Neuronal stem cell (in vitro differentiated cells): Measurements from ENCODE around the gene OSGIN1.

ENCODE experiments used
- DNase-seq: peaks from one replicate; pipeline ENCODE4 v3.0.0-alpha.2; 2013; ENCODE audit warnings: low spot score
- H2AFZ ChIP-seq: one replicate; pipeline ENCODE4 v1.6.1; 2013; ENCODE audit warnings: mild to moderate bottlenecking, low read length, inconsistent platforms
- H2AK5ac ChIP-seq: 2 replicates; pipeline ENCODE4 v1.6.1; 2013; ENCODE audit warnings: low read depth, mild to moderate bottlenecking, inconsistent platforms, low read length, moderate library complexity, mixed read lengths
- H2BK120ac ChIP-seq: 2 replicates; pipeline ENCODE4 v1.6.1; 2013; ENCODE audit warnings: low read depth, mild to moderate bottlenecking, inconsistent platforms, low read length, moderate library complexity, mixed read lengths
- H2BK12ac ChIP-seq: one replicate; pipeline ENCODE4 v1.6.1; 2013; ENCODE audit warnings: low read length, inconsistent platforms
- H2BK15ac ChIP-seq: 2 replicates; pipeline ENCODE4 v1.6.1; 2013; ENCODE audit warnings: mild to moderate bottlenecking, low read length, inconsistent platforms, mixed read lengths
- H2BK5ac ChIP-seq: one replicate; pipeline ENCODE4 v1.6.1; 2013; ENCODE audit warnings: inconsistent platforms, mild to moderate bottlenecking, low read length, moderate library complexity
- H3K14ac ChIP-seq: one replicate; pipeline ENCODE4 v1.6.1; 2013; ENCODE audit warnings: low read length, inconsistent platforms
- H3K18ac ChIP-seq: 2 replicates; pipeline ENCODE4 v1.6.1; 2013; ENCODE audit warnings: low read length, inconsistent platforms
- H3K23ac ChIP-seq: 2 replicates; pipeline ENCODE4 v1.6.1; 2013; ENCODE audit warnings: low read depth, mild to moderate bottlenecking, mixed read lengths, low read length, inconsistent platforms; ENCODE audit not compliant: poor library complexity
- H3K27ac ChIP-seq: replicated peaks from 3 replicates; pipeline ENCODE4 v1.5.1; 2013; ENCODE audit warnings: low read length, inconsistent platforms
- H3K27me3 ChIP-seq, 3 experiments: 2 replicates each; pipeline ENCODE4 v1.6.1; 2013; ENCODE audit warnings: low read length in 3 of 3, mild to moderate bottlenecking in 2 of 3, inconsistent platforms in 1 of 3, low read depth in 1 of 3, mixed read lengths in 1 of 3, moderate library complexity in 1 of 3; ENCODE audit not compliant: control insufficient read depth in 3 of 3, insufficient read depth in 3 of 3
- H3K36me3 ChIP-seq, 2 donors: replicated peaks in 1 of 2; 2 replicates each; pipeline ENCODE4 v1.6.1; 2013; ENCODE audit warnings: low read length in 2 of 2; ENCODE audit not compliant: control insufficient read depth in 2 of 2, insufficient read depth in 2 of 2
- H3K4ac ChIP-seq: 2 replicates; pipeline ENCODE4 v1.6.1; 2013; ENCODE audit warnings: inconsistent platforms, mild to moderate bottlenecking, low read length, moderate library complexity
- H3K4me1 ChIP-seq, 2 donors: 1 replicate in 1 of 2; 2 replicates in 1 of 2; pipeline ENCODE4 v1.6.1; 2013; ENCODE audit warnings: low read length in 2 of 2, low read depth in 1 of 2; ENCODE audit not compliant: control insufficient read depth in 2 of 2, insufficient read depth in 1 of 2
- H3K4me2 ChIP-seq: one replicate; pipeline ENCODE4 v1.6.1; 2013; ENCODE audit warnings: mild to moderate bottlenecking, low read length, inconsistent platforms; ENCODE audit not compliant: insufficient read depth, poor library complexity, severe bottlenecking
- H3K4me3 ChIP-seq, 2 donors: 2 replicates each; pipeline ENCODE4 v1.5.1; 2013; ENCODE audit warnings: low read length in 2 of 2, mild to moderate bottlenecking in 2 of 2, inconsistent platforms in 1 of 2, moderate library complexity in 1 of 2
- H3K79me1 ChIP-seq: one replicate; pipeline ENCODE4 v1.6.1; 2013; ENCODE audit warnings: low read depth, mild to moderate bottlenecking, inconsistent platforms, low read length, moderate library complexity
- H3K9ac ChIP-seq: one replicate; pipeline ENCODE4 v1.6.1; 2013; ENCODE audit warnings: mild to moderate bottlenecking, low read depth, low read length, inconsistent platforms; ENCODE audit not compliant: poor library complexity
- H3K9me3 ChIP-seq, 2 donors: replicated peaks in 1 of 2; 2 replicates each; pipeline versions ENCODE3 to v1.6.1; 2013; ENCODE audit warnings: low read length in 2 of 2, mild to moderate bottlenecking in 2 of 2, inconsistent platforms in 1 of 2, low read depth in 1 of 2, mixed read lengths in 1 of 2, moderate library complexity in 1 of 2; ENCODE audit not compliant: control insufficient read depth in 2 of 2, insufficient read depth in 1 of 2
- H4K8ac ChIP-seq: one replicate; pipeline ENCODE4 v1.6.1; 2013; ENCODE audit warnings: low read depth, mild to moderate bottlenecking, inconsistent platforms, low read length, moderate library complexity
- H4K91ac ChIP-seq: one replicate; pipeline ENCODE4 v1.6.1; 2013; ENCODE audit warnings: low read length, low read depth, mild to moderate bottlenecking, inconsistent platforms; ENCODE audit not compliant: poor library complexity
- WGBS, 2 donors: extraction: QIAGEN DNeasy Blood & Tissue Kit; methylation state at CpG; one replicate each; pipeline ENCODE4 v1.1.7; 2013; ENCODE audit warnings: missing lambda C conversion rate in 2 of 2, mixed read lengths in 1 of 2; ENCODE audit not compliant: insufficient read length in 2 of 2, insufficient replicate concordance in 1 of 2; ENCODE audit errors: extremely low coverage in 2 of 2; 5-methylcytosine and 5-hydroxymethylcytosine counted together

OSGIN1 gene

DNA sequence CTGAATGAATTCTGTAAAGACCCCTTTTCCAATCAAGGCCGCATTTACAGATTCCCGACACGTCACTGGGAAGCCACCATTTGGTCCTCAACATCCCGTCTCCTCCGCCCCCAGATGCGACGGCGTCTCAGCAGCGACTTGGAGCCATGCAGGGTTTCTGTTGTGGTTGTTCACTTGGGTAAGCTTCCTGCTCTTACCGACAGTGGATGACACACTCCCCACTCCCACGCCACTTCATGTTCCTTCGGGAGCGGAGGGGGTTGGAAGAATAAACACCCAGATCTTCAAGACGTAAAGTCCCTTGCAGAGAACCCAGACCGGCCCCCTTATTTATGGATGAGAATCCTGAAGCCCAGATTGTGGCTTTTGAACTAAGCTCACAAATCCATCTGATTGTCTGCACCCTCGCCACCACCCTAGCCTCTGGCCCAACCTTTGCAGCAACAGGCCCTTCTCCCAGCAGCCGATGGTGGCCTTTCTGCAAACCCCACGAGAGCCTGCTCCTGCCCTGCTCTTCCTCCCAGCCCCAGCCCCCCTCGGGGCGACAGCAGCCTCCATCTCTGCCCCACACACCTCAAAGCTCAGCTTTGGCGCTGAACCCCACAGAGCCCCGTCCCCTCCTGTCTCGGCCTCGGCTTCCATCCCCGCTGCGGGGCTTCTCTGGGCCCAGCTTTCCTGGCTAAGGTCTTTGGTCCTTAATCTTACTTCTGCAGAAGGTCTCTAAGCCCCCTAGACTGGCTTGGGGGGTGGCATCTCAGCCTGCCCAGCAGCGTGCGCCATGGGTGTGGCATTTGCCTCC, 19.0 kb upstream of the OSGIN1 start:
- Histone ChIP-seq H3K27me3 (no peaks in the 10 kb centered on the region), H2AK5ac (peak overlapping the region; percentile 70), H3K23ac (no peak overlapping the region), H3K9ac (no peak overlapping the region), H4K91ac (no peak overlapping the region), H2BK15ac (no peak overlapping the region), H3K9me3 (peaks cover 0 to 4% of the 10 kb centered on the region in 2 donors), H3K4ac (no peak overlapping the region), H3K36me3 (no peaks in the 10 kb centered on the region), H3K79me1 (peaks cover 4% of the 10 kb centered on the region), H3K4me2 (no peak overlapping the region), H2BK12ac (no peak overlapping the region), H3K18ac (no peak overlapping the region), H3K27ac (no peak overlapping the region), H4K8ac (no peak overlapping the region), H2BK120ac (no peak overlapping the region), H3K4me3 (no peak overlapping the region), H3K14ac (no peak overlapping the region), H2AFZ (no peak overlapping the region), H2BK5ac (peak overlapping the region; percentile 63), H3K4me1 (no peaks in the 10 kb centered on the region)
- DNase-seq, result no peak
- WGBS, 2 donors, result no CpG with 5 or more reads among the region's 28 CpGs

DNA sequence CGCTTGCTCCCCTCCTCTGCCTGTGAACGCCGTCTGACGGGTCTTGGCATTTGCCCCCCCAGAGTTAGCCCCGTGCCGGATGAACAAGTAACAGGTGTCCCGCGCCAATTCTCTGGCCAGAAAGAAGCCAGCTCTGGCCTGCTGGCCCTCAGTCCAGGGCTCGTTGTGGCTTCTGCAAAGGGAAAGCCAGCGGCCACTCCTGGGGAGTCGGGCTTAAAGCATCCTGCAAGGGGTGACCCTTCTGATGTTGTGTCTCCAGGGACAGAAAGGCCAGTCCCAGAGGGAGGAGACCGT, 18.4 kb upstream of the OSGIN1 start:
- Histone ChIP-seq H3K4me3 (no peak overlapping the region), H3K79me1 (peaks cover 4% of the 10 kb centered on the region), H2BK120ac (no peak overlapping the region), H2AFZ (no peak overlapping the region), H4K91ac (no peak overlapping the region), H2BK12ac (no peak overlapping the region), H3K14ac (no peak overlapping the region), H2BK5ac (no peak overlapping the region), H3K9me3 (peaks cover 0 to 4% of the 10 kb centered on the region in 2 donors), H3K9ac (no peak overlapping the region), H3K36me3 (no peaks in the 10 kb centered on the region), H3K23ac (no peak overlapping the region), H3K27ac (no peak overlapping the region), H3K27me3 (no peaks in the 10 kb centered on the region), H2BK15ac (no peak overlapping the region), H2AK5ac (no peak overlapping the region), H3K18ac (no peak overlapping the region), H4K8ac (no peak overlapping the region), H3K4ac (no peak overlapping the region), H3K4me1 (no peaks in the 10 kb centered on the region), H3K4me2 (no peak overlapping the region)
- WGBS, 2 donors, result no CpG with 5 or more reads among the region's 12 CpGs
- no peak for DNase-seq

- no peak for DNase-seq
- WGBS, 2 donors, result no CpG with 5 or more reads among the region's 30 CpGs
Measured at GRCh38 chr16:83935005-83935857, 17.8 kb upstream of the OSGIN1 start.

GRCh38 chr16:83935858-83936255, 17.2 kb upstream of the OSGIN1 start:
- peaks cover 0 to 4% of the 10 kb centered on the region in 2 donors for H3K9me3 ChIP-seq
- H3K4me2 ChIP-seq, result no peak overlapping the region
- H3K9ac ChIP-seq, result no peak overlapping the region
- H3K4me1 ChIP-seq, result peaks cover 0 to 2% of the 10 kb centered on the region in 2 donors
- H2BK12ac ChIP-seq, result no peak overlapping the region
- H4K8ac ChIP-seq, result no peak overlapping the region
- peak overlapping the region; percentile 21 for H3K18ac ChIP-seq
- H3K23ac ChIP-seq, result peak overlapping the region; percentile 56
- H3K4ac ChIP-seq, result no peak overlapping the region
- no peak overlapping the region for H3K14ac ChIP-seq
- no peaks in the 10 kb centered on the region for H3K36me3 ChIP-seq
- no peak overlapping the region for H3K4me3 ChIP-seq
- peaks cover 0 to 2% (median 0%) of the 10 kb centered on the region in 3 experiments for H3K27me3 ChIP-seq
- DNase-seq, result no peak
- WGBS, 2 donors, result no CpG with 5 or more reads among the region's 10 CpGs
- H3K79me1 ChIP-seq, result peaks cover 4% of the 10 kb centered on the region
- no peak overlapping the region for H2BK5ac ChIP-seq
- H2AFZ ChIP-seq, result no peak overlapping the region
- H4K91ac ChIP-seq, result no peak overlapping the region
- H2BK120ac ChIP-seq, result no peak overlapping the region
- peak overlapping the region; percentile 77 for H2AK5ac ChIP-seq
- H2BK15ac ChIP-seq, result peak overlapping the region; percentile 18
- no peak overlapping the region for H3K27ac ChIP-seq

More at GRCh38 chr16:83935005-83935857, 17.8 kb upstream of the OSGIN1 start:
- no peak overlapping the region for H2BK5ac ChIP-seq
- H3K23ac ChIP-seq, result peak overlapping the region; percentile 56
- no peak overlapping the region for H3K4me3 ChIP-seq
- no peak overlapping the region for H2AFZ ChIP-seq
- peak overlapping the region; percentile 77 for H2AK5ac ChIP-seq
- peak overlapping the region; percentile 60 for H3K18ac ChIP-seq
- H3K4ac ChIP-seq, result no peak overlapping the region
- peaks cover 0 to 1% (median 0%) of the 10 kb centered on the region in 3 experiments for H3K27me3 ChIP-seq
- peak overlapping the region; percentile 49 for H3K14ac ChIP-seq
- H3K9ac ChIP-seq, result no peak overlapping the region
- no peaks in the 10 kb centered on the region for H3K36me3 ChIP-seq
- no peak overlapping the region for H3K4me2 ChIP-seq
- H3K9me3 ChIP-seq, result peaks cover 0 to 4% of the 10 kb centered on the region in 2 donors
- no peak overlapping the region for H2BK12ac ChIP-seq
- no peak overlapping the region for H2BK120ac ChIP-seq
- H4K8ac ChIP-seq, result no peak overlapping the region
- H3K4me1 ChIP-seq, result no peaks in the 10 kb centered on the region
- H3K27ac ChIP-seq, result no peak overlapping the region
- H3K79me1 ChIP-seq, result peaks cover 4% of the 10 kb centered on the region
- no peak overlapping the region for H4K91ac ChIP-seq
- peak overlapping the region; percentile 18 for H2BK15ac ChIP-seq
